GM23338 (cell line): ENCODE results near the gene ZFAND6. TPM values are rescaled to one million over a fixed set of nuclear protein-coding genes. Genes with fewer than 3 reads are reported as not detected.

Experiments used
- ATAC-seq: fragments of 200-7000 bp; cut with Tn5 transposase; 3 replicates; pipeline ENCODE4 v1.9.1; 2020
- DNase-seq: peaks from one replicate; pipeline ENCODE4 v3.0.0-alpha.2; 2015; ENCODE audit warnings: low spot score
- H2AFZ ChIP-seq: fragments of 200-600 bp; sonication (generic); 2 replicates; pipeline ENCODE4 v1.8.0; 2016; ENCODE audit warnings: antibody characterized with exemption, mild to moderate bottlenecking, moderate library complexity
- H3F3A ChIP-seq: fragments of 200-600 bp; sonication (generic); replicated peaks from 2 replicates; pipeline ENCODE4 v1.8.0; 2017; ENCODE audit warnings: antibody characterized with exemption, mixed run types, low read depth
- H3K27ac ChIP-seq: fragments of 200-600 bp; sonication (generic); 2 replicates; pipeline ENCODE4 v1.6.1; 2016; ENCODE audit warnings: low read depth
- H3K27me3 ChIP-seq: fragments of 200-600 bp; sonication (generic); 2 replicates; pipeline ENCODE4 v1.8.0; 2016; ENCODE audit warnings: mild to moderate bottlenecking, mixed run types, moderate library complexity; ENCODE audit not compliant: insufficient read depth
- H3K36me3 ChIP-seq: fragments of 200-600 bp; sonication (generic); 2 replicates; pipeline ENCODE4 v1.8.0; 2016; ENCODE audit warnings: mild to moderate bottlenecking; ENCODE audit not compliant: insufficient read depth
- H3K4me1 ChIP-seq: fragments of 200-600 bp; sonication (generic); 2 replicates; pipeline ENCODE4 v1.8.0; 2016; ENCODE audit warnings: mild to moderate bottlenecking, moderate library complexity; ENCODE audit not compliant: insufficient read depth
- H3K4me2 ChIP-seq: fragments of 200-600 bp; sonication (generic); 2 replicates; pipeline ENCODE4 v1.7.1; 2017; ENCODE audit warnings: mixed run types
- H3K4me3 ChIP-seq: fragments of 200-600 bp; sonication (generic); 2 replicates; pipeline ENCODE4 v1.6.1; 2016; ENCODE audit warnings: mixed run types
- H3K79me2 ChIP-seq: fragments of 200-600 bp; sonication (generic); replicated peaks from 2 replicates; pipeline ENCODE4 v1.8.0; 2017; ENCODE audit warnings: mild to moderate bottlenecking; ENCODE audit not compliant: insufficient read depth
- H3K9me2 ChIP-seq: fragments of 200-600 bp; sonication (generic); 2 replicates; pipeline ENCODE4 v1.8.0; 2017; ENCODE audit not compliant: insufficient read depth
- H4K20me1 ChIP-seq: fragments of 200-600 bp; sonication (generic); replicated peaks from 2 replicates; pipeline ENCODE4 v1.8.0; 2017; ENCODE audit warnings: mild to moderate bottlenecking; ENCODE audit not compliant: insufficient read depth
- H3K27ac Mint-ChIP-seq: 2 replicates; pipeline ENCODE4 v1.8.0; 2020; ENCODE audit warnings: inconsistent platforms, mild to moderate bottlenecking, moderate library complexity, mixed read lengths
- H3K27me3 Mint-ChIP-seq: 3 replicates; pipeline ENCODE4 v1.8.0; 2022; ENCODE audit warnings: low read depth, mild to moderate bottlenecking, moderate library complexity, mixed read lengths, inconsistent platforms; ENCODE audit not compliant: insufficient read depth, poor library complexity
- H3K36me3 Mint-ChIP-seq: 3 replicates; pipeline ENCODE4 v1.8.0; 2021; ENCODE audit warnings: low read depth, mild to moderate bottlenecking, inconsistent platforms, moderate library complexity, mixed read lengths
- H3K4me1 Mint-ChIP-seq: 3 replicates; pipeline ENCODE4 v1.8.0; 2020; ENCODE audit warnings: mild to moderate bottlenecking, inconsistent platforms, mixed read lengths
- H3K4me3 Mint-ChIP-seq: 3 replicates; pipeline ENCODE4 v1.8.0; 2021; ENCODE audit warnings: moderate library complexity, mild to moderate bottlenecking, inconsistent platforms, mixed read lengths
- H3K9me3 Mint-ChIP-seq: 3 replicates; pipeline ENCODE4 v1.8.0; 2020; ENCODE audit warnings: moderate library complexity, mild to moderate bottlenecking, inconsistent platforms, mixed read lengths
- CREB1 ChIP-seq: fragments of 250-450 bp; sonication (Bioruptor Pico); IDR thresholded peaks from 2 replicates; pipeline ENCODE4 v1.5.0; 2020; ENCODE audit warnings: low read depth, mild to moderate bottlenecking, moderate library complexity
- ETS1 ChIP-seq: IDR thresholded peaks from 2 replicates; pipeline ENCODE4 v1.6.1; 2016; ENCODE audit warnings: antibody characterized with exemption
- EZH2phosphoT487 ChIP-seq: fragments of 200-600 bp; sonication (generic); IDR thresholded peaks from one replicate; pipeline ENCODE4 v1.8.1; 2018; ENCODE audit warnings: antibody characterized with exemption; ENCODE audit not compliant: unreplicated experiment
- JUNB ChIP-seq: IDR thresholded peaks from one replicate; pipeline ENCODE4 v1.6.1; 2016; ENCODE audit warnings: antibody characterized with exemption; ENCODE audit not compliant: unreplicated experiment
- ZNF331 ChIP-seq: fragments of 250-450 bp; sonication (Bioruptor Pico); IDR thresholded peaks from 2 replicates; pipeline ENCODE4 v1.5.0; 2020; ENCODE audit warnings: low read depth, mild to moderate bottlenecking, moderate library complexity
- ZNF462 ChIP-seq: fragments of 250-450 bp; sonication (Bioruptor Pico); IDR thresholded peaks from 2 replicates; pipeline ENCODE4 v1.5.0; 2020; ENCODE audit warnings: mild to moderate bottlenecking, moderate library complexity
- polyA plus RNA-seq: library from polyadenylated mRNA; unstranded; fragments of >200 nt; fragmentation: Nextera tagmentation; extraction: Ambion mirVana; gene quantifications from 2 replicates; pipeline ENCODE4 v1.2.1, GENCODE V29; 2016
- total RNA-seq: library from RNA; depleted of rRNA; stranded (reverse); fragments of >200 nt; shearing (Covaris generic); gene quantifications from 2 replicates; pipeline ENCODE4 v1.2.3, GENCODE V29; 2014

Gene ZFAND6
- total and polyA plus RNA-seq, 2 experiments from 2014 or later: 205 to 292 TPM

GRCh38 chr15:80072285-80072994 is 13.0 kb downstream of the ZFAND6 start:
- Mint-ChIP-seq H3K4me3 (peak overlapping the region; percentile 84), H3K9me3 (no peaks in the 10 kb centered on the region), H3K36me3 (no peaks in the 10 kb centered on the region), H3K27me3 (no peaks in the 10 kb centered on the region), H3K4me1 (peaks cover 67% of the 10 kb centered on the region), H3K27ac (peak overlapping the region; percentile 81)
- no peak for TF ChIP-seq EZH2phosphoT487
- TF ChIP-seq CREB1 (CRISPR knock-in tag): no peak
- no peak for TF ChIP-seq ZNF331 (CRISPR knock-in tag)
- no peak for TF ChIP-seq ETS1
- TF ChIP-seq JUNB: no peak
- no peak for TF ChIP-seq ZNF462 (CRISPR knock-in tag)
- H3K9me2 ChIP-seq: no peaks in the 10 kb centered on the region
- ATAC-seq (peak; percentile 99), DNase-seq (peak; percentile 91)
- peaks cover 70% of the 10 kb centered on the region for H3K4me1 ChIP-seq
- H3K4me2 ChIP-seq: peak overlapping the region; percentile 23
- H3F3A ChIP-seq: no peaks in the 10 kb centered on the region
- H3K4me3 ChIP-seq: peak overlapping the region; percentile 25
- H2AFZ ChIP-seq: no peak overlapping the region
- H3K79me2 ChIP-seq: peaks cover 98% of the 10 kb centered on the region
- H3K27me3 ChIP-seq: no peaks in the 10 kb centered on the region
- no peak overlapping the region for H3K27ac ChIP-seq
- H3K36me3 ChIP-seq: no peaks in the 10 kb centered on the region
- peaks cover 34% of the 10 kb centered on the region for H4K20me1 ChIP-seq
